ENCODE data around the gene MPHOSPH8. TPM values are rescaled to one million over a fixed set of nuclear protein-coding genes. Genes with fewer than 3 reads are reported as not detected.

The MPHOSPH8 gene
- 96.6 TPM for polyA plus RNA-seq (ENCODE audit: insufficient read length)
- long read RNA-seq, donor 1, partial matches to known transcripts, result 95 of 99 reads
- long read RNA-seq, donor 1, other reads (novel, unspliced or antisense), result 0 of 99 reads
- long read RNA-seq, donor 2, partial matches to known transcripts, result 43 of 46 reads
- long read RNA-seq, donor 2, other reads (novel, unspliced or antisense), result 0 of 46 reads
- long read RNA-seq, donor 3, transcript MPHOSPH8-202 (3 exons, 1,048 nt), result major isoform, 7 of 117 reads
- long read RNA-seq, donor 3, partial matches to known transcripts, result 96 of 117 reads
- long read RNA-seq, donor 3, other reads (novel, unspliced or antisense), result 14 of 117 reads
- long read RNA-seq, donor 4, result 0 reads
- long read RNA-seq, donor 5, partial matches to known transcripts, result 57 of 57 reads
- long read RNA-seq, donor 5, other reads (novel, unspliced or antisense), result 0 of 57 reads
- long read RNA-seq, donor 6, transcript MPHOSPH8-202 (3 exons, 1,048 nt), result major isoform, 5 of 31 reads
- long read RNA-seq, donor 6, partial matches to known transcripts, result 26 of 31 reads
- long read RNA-seq, donor 6, other reads (novel, unspliced or antisense), result 0 of 31 reads
- long read RNA-seq, donor 7, transcript MPHOSPH8-202 (3 exons, 1,048 nt), result major isoform, 6 of 152 reads
- long read RNA-seq, donor 7, partial matches to known transcripts, result 146 of 152 reads
- long read RNA-seq, donor 7, other reads (novel, unspliced or antisense), result 0 of 152 reads
- long read RNA-seq, donor 8, partial matches to known transcripts, result 39 of 41 reads
- long read RNA-seq, donor 8, other reads (novel, unspliced or antisense), result 0 of 41 reads

GRCh38 chr13:19633479-19634255 is at the start of gene MPHOSPH8:
MPHOSPH8 (plus strand) TSS chr13:19633659; CDS start chr13:19633749, 90 bp downstream.
- DNase-seq, result peak; percentile 96

GRCh38 chr13:19586904-19587634 is 46.4 kb upstream of the MPHOSPH8 start:
- no peak for DNase-seq

- DNase-seq, result peak; percentile 24
These were observed 45.7 kb upstream of the MPHOSPH8 start for GRCh38 chr13:19587635-19588300.

GRCh38 chr13:19589312-19589711 is 44.1 kb upstream of the MPHOSPH8 start:
- no peak for DNase-seq

- DNase-seq, result no peak
These were observed 43.0 kb upstream of the MPHOSPH8 start for GRCh38 chr13:19590423-19590822.

- no peak for DNase-seq
These were observed 41.6 kb upstream of the MPHOSPH8 start for GRCh38 chr13:19591864-19592263.

GRCh38 chr13:19592657-19593180 is 40.7 kb upstream of the MPHOSPH8 start:
- no peak for DNase-seq

- DNase-seq, result no peak
These were observed 37.4 kb upstream of the MPHOSPH8 start for GRCh38 chr13:19596086-19596485.

- DNase-seq, result no peak
These were observed 36.5 kb upstream of the MPHOSPH8 start for GRCh38 chr13:19596960-19597361.

GRCh38 chr13:19597523-19597922 is 35.9 kb upstream of the MPHOSPH8 start:
- no peak for DNase-seq

GRCh38 chr13:19601749-19602725 is 31.4 kb upstream of the MPHOSPH8 start:
- DNase-seq, result peak; percentile 38

- no peak for DNase-seq
These were observed 29.2 kb upstream of the MPHOSPH8 start for GRCh38 chr13:19604306-19604705.

- DNase-seq, result no peak
These were observed 28.1 kb upstream of the MPHOSPH8 start for GRCh38 chr13:19605161-19605955.

GRCh38 chr13:19606152-19606551 is 27.3 kb upstream of the MPHOSPH8 start:
- DNase-seq, result no peak

GRCh38 chr13:19606737-19607136 is 26.7 kb upstream of the MPHOSPH8 start:
- DNase-seq, result no peak

- DNase-seq, result no peak
These were observed 25.9 kb upstream of the MPHOSPH8 start for GRCh38 chr13:19607523-19608078.

- DNase-seq, result no peak
These were observed 14.5 kb upstream of the MPHOSPH8 start for GRCh38 chr13:19618977-19619376.

- no peak for DNase-seq
These were observed 11.3 kb upstream of the MPHOSPH8 start for GRCh38 chr13:19622193-19622592.
